NCI-H446 treated with DMSO at 0.1 percent for 48 hours (cell line): ENCODE results near the gene TMEM131L.
A peak's percentile ranks its signal among the peaks of the same experiment; 100 is the strongest.
"Not testable (repeated sequence)": the region's sequence is repeated elsewhere in the genome, so short reads cannot be mapped to it uniquely, and the experiment has no call there.

Experiments used
- DNase-seq: peaks from one replicate; lab custom pipeline; 2025; lab: John Stamatoyannopoulos, UW

TMEM131L gene

GRCh38 chr4:153466081-153466948 is at the start of gene TMEM131L:
Gene TMEM131L, plus strand, starts transcription at chr4:153466360. Its CDS starts 38 bp downstream, at chr4:153466398.
- DNase-seq: peak; percentile 27

GRCh38 chr4:153416456-153416855 is 49.7 kb upstream of the TMEM131L start:
- not testable (repeated sequence) for DNase-seq

- DNase-seq: no peak
These were observed 48.0 kb upstream of the TMEM131L start for GRCh38 chr4:153418121-153418520.

GRCh38 chr4:153418558-153418957 is 47.6 kb upstream of the TMEM131L start:
- DNase-seq: no peak

GRCh38 chr4:153419029-153419428 is 47.1 kb upstream of the TMEM131L start:
- no peak for DNase-seq

- DNase-seq: no peak
These were observed 46.4 kb upstream of the TMEM131L start for GRCh38 chr4:153419673-153420278.

GRCh38 chr4:153420361-153420760 is 45.8 kb upstream of the TMEM131L start:
- DNase-seq: no peak

GRCh38 chr4:153421941-153422340 is 44.2 kb upstream of the TMEM131L start:
- DNase-seq: peak; percentile 0

GRCh38 chr4:153426207-153426885 is 39.8 kb upstream of the TMEM131L start:
- no peak for DNase-seq

GRCh38 chr4:153427363-153428071 is 38.6 kb upstream of the TMEM131L start:
- no peak for DNase-seq

GRCh38 chr4:153428941-153429475 is 37.2 kb upstream of the TMEM131L start:
- no peak for DNase-seq

GRCh38 chr4:153432965-153433753 is 33.0 kb upstream of the TMEM131L start:
- DNase-seq: no peak

- no peak for DNase-seq
These were observed 32.4 kb upstream of the TMEM131L start for GRCh38 chr4:153433754-153434105.

- no peak for DNase-seq
These were observed 32.0 kb upstream of the TMEM131L start for GRCh38 chr4:153434190-153434589.

- DNase-seq: no peak
These were observed 27.0 kb upstream of the TMEM131L start for GRCh38 chr4:153438916-153439756.

GRCh38 chr4:153439831-153440230 is 26.3 kb upstream of the TMEM131L start:
- DNase-seq: no peak

GRCh38 chr4:153440475-153440874 is 25.7 kb upstream of the TMEM131L start:
- DNase-seq: no peak

- no peak for DNase-seq
These were observed 18.8 kb upstream of the TMEM131L start for GRCh38 chr4:153447175-153447905.

GRCh38 chr4:153448003-153448731 is 18.0 kb upstream of the TMEM131L start:
- no peak for DNase-seq
